Stimulated activated naive B cell treated with anti-CD40 and anti-IgM and Interleukin-4, amounts not matched to agents 10 μg/mL and 1 μg/mL and 100 μg/mL, for 72 hours (primary cell): ENCODE data around the gene CASKIN1.
A peak's percentile ranks its signal among the peaks of the same experiment; 100 is the strongest.
"Not testable (repeated sequence)": the region's sequence is repeated elsewhere in the genome, so short reads cannot be mapped to it uniquely, and the experiment has no call there.

Experiments
- ATAC-seq, 2 donors: fragments of 150-1000 bp; cut with Tn5 transposase; replicated peaks; 2 replicates each; pipeline ENCODE4 v1.10.0; 2021; ENCODE audit warnings: moderate library complexity in 1 of 2
- DNase-seq: peaks from one replicate; pipeline ENCODE4 v3.0.0; 2021
- H3K27ac Mint-ChIP-seq: one replicate; pipeline ENCODE4 v1.8.0; 2022; ENCODE audit warnings: mild to moderate bottlenecking, mixed read lengths
- H3K27me3 Mint-ChIP-seq, 2 donors: one replicate each; pipeline ENCODE4 v1.8.0; 2022; ENCODE audit warnings: mixed read lengths in 2 of 2
- H3K36me3 Mint-ChIP-seq, 2 donors: one replicate each; pipeline ENCODE4 v1.8.0; 2022; ENCODE audit warnings: mixed read lengths in 2 of 2, mild to moderate bottlenecking in 1 of 2
- H3K4me1 Mint-ChIP-seq, 2 donors: one replicate each; pipeline ENCODE4 v1.8.0; 2022; ENCODE audit warnings: mixed read lengths in 2 of 2, mild to moderate bottlenecking in 1 of 2
- H3K4me3 Mint-ChIP-seq, 2 donors: one replicate each; pipeline ENCODE4 v1.8.0; 2022; ENCODE audit warnings: mild to moderate bottlenecking in 2 of 2, mixed read lengths in 2 of 2, moderate library complexity in 1 of 2
- H3K9me3 Mint-ChIP-seq, 2 donors: one replicate each; pipeline ENCODE4 v1.8.0; 2022; ENCODE audit warnings: mixed read lengths in 2 of 2, mild to moderate bottlenecking in 1 of 2

CASKIN1 gene

DNA sequence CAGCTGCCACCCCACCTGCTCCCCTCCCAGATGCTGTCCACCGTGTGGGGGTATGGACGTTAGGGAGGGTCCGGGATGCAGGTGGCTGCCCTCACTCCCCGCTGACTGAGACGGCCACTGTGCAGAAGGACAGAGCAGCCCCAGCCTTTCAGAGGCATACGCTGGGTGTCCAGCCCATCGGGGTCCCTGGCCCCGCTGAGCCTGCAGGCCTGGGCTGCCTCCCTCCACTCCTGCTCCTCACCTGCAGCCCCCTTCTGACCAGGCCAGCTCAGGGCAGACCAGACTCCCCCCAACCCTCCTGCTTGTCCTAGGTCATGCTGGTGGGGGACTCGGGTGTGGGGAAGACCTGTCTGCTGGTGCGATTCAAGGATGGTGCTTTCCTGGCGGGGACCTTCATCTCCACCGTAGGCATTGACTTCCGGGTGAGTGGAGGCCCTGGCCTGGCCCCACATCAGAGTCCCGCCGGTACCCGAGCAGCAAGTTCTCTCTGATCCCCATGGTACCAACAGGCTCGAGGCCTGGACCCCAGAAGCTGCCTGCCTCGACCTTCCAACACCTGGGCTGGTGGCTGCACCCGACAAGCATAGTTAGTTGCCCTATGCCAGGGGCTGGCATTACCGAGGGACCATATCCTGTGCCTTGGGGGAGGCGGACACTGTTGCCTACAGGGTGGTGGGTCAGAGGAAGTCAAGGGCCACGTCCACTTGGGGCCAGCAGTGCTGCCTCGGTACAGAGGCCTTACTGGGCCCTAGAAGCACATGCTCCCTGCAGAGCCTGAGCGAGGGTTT is 46.6 kb downstream of the CASKIN1 start:
- peak overlapping the region; percentile 93 for H3K27ac Mint-ChIP-seq
- H3K9me3 Mint-ChIP-seq: no peaks in the 10 kb centered on the region
- no peak for ATAC-seq
- H3K27me3 Mint-ChIP-seq: no peaks in the 10 kb centered on the region
- no peak for DNase-seq
- peaks cover 30 to 62% of the 10 kb centered on the region in 2 donors for H3K4me1 Mint-ChIP-seq
- peak overlapping the region; percentile 70 to 78 for H3K4me3 Mint-ChIP-seq
- H3K36me3 Mint-ChIP-seq: peaks cover 43 to 47% of the 10 kb centered on the region in 2 donors

DNA sequence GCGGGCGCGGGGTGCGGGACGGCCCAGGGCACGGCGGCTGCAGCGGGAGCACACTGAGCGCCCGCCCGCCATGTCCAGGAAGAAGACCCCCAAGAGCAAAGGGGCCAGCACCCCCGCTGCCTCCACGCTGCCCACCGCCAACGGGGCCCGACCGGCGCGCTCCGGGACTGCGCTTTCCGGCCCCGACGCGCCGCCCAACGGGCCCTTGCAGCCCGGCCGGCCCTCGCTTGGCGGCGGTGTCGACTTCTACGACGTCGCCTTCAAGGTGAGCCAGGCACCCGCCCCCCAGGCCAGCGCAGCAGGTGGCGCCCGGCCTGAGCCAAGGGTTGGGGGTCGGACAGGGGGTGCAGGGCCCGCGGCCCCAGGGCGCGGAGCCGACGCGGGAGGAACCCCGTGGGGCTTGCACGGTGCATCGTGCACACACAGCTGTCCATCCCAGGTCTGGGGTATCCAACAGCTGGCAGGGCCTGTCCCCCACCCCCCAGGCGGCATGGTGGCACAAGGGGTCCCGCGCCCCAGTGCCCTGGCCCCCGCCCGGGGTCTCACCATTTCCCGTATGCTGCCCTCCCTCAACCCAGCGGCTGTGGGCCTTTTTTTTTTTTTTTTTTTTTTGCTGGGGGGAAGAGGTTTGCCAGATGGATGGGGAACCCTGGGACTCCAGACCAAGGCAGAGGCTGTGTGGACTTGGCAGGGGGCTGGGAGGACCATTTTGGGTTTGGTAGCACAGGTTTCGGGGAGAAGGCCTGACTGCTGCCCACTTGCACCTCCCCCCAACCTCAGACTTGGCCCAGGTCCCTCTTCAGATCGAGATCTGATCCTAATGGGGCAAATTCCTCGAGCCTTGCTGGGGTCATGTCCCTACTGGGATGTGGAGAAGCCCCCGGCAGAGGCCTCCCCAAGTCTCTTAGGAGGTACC is 47.4 kb downstream of the CASKIN1 start:
- H3K9me3 Mint-ChIP-seq: no peaks in the 10 kb centered on the region
- DNase-seq (no peak), ATAC-seq (peak; percentile 29)
- peak overlapping the region; percentile 70 to 78 for H3K4me3 Mint-ChIP-seq
- peak overlapping the region; percentile 93 for H3K27ac Mint-ChIP-seq
- H3K27me3 Mint-ChIP-seq: no peaks in the 10 kb centered on the region
- H3K4me1 Mint-ChIP-seq: peaks cover 28 to 54% of the 10 kb centered on the region in 2 donors
- peaks cover 34 to 39% of the 10 kb centered on the region in 2 donors for H3K36me3 Mint-ChIP-seq

DNA sequence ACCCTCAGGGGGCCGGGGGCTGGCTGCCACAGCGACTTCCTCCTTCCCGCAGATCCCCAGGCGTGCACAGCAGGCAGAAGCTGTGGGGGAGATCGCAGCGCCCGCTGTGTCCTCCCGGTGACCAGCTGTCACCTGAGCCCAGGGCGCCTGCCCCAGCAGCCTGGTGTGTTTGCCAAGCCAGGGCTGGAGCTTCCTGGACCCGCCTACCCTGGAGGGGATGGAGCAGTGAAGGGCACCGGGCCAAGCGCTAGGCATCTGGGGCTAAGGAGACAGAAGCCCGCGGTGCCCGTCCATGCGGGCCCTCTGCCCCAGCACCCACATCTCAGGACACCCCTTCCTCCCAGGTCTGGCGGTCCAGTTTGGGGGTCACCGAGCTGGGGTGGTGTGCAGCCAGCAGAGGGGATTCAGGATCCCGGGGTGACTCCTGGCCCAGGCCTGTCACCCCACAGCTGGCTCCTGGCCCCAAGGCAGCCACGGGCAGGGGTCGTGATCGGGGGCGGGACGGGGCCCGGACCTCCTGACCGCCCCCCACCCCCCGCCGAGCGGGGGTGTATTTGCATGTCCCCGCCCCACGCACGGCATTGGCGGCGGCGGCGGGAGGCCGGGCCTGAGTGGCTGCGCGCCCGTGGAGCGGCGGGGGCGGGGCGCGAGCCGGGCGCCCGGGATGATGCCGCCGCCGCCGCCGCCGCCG is 48.3 kb downstream of the CASKIN1 start, which contains the start of gene RAB26:
RAB26 (plus strand) TSS at position 645 of the 691 bp plus-strand sequence. CDS start 159 bp downstream, outside the sequence.
- Mint-ChIP-seq H3K9me3 (no peaks in the 10 kb centered on the region), H3K4me3 (peak within 1 kb of the TSS; percentile 70 to 78), H3K27ac (peak within 1 kb of the TSS; percentile 93), H3K4me1 (peaks cover 28 to 46% of the 10 kb centered on the region in 2 donors), H3K36me3 (peaks cover 26 to 30% of the 10 kb centered on the region in 2 donors), H3K27me3 (no peaks in the 10 kb centered on the region)
- ATAC-seq: peak; percentile 44 to 61
- no peak for DNase-seq

- no peaks in the 10 kb centered on the region for H3K9me3 Mint-ChIP-seq
- H3K27me3 Mint-ChIP-seq: no peaks in the 10 kb centered on the region
- H3K4me1 Mint-ChIP-seq: peaks cover 24 to 38% of the 10 kb centered on the region in 2 donors
- H3K27ac Mint-ChIP-seq: peak overlapping the region; percentile 9
- peaks cover 21 to 23% of the 10 kb centered on the region in 2 donors for H3K36me3 Mint-ChIP-seq
- no peak for DNase-seq
- H3K4me3 Mint-ChIP-seq: peak overlapping the region; percentile 21 to 55
- no peak for ATAC-seq
Measured at GRCh38 chr16:2147378-2147777, 49.0 kb downstream of the CASKIN1 start.

DNA sequence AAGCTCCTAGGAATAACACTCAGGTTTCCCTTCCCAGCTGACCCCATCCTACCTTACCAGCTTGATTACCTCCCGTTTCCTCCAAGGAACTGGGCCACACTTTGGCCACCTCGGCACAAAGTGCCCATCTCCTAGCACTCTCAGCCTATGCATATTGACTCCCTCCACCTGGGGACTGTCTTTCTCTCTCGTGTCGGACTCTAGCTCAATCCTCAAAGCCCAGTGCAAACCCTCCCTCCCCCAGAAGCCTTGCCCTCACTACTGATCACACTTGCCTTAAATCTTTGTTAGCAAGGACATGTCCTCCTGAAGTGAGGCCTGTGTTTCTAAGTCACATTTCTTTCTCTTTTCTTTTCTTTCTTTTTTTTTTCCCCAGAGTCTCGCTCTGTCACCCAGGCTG is 50.6 kb downstream of the CASKIN1 start:
- DNase-seq (no peak), ATAC-seq (no peak)
- Mint-ChIP-seq H3K27ac (peak overlapping the region; percentile 20), H3K27me3 (no peaks in the 10 kb centered on the region), H3K36me3 (peaks cover 9 to 10% of the 10 kb centered on the region in 2 donors), H3K4me1 (peaks cover 16 to 24% of the 10 kb centered on the region in 2 donors), H3K9me3 (no peaks in the 10 kb centered on the region), H3K4me3 (no peak overlapping the region)

- Mint-ChIP-seq H3K36me3 (peaks cover 0 to 3% of the 10 kb centered on the region in 2 donors), H3K27ac (no peak overlapping the region), H3K4me1 (peaks cover 4 to 11% of the 10 kb centered on the region in 2 donors), H3K27me3 (no peaks in the 10 kb centered on the region), H3K9me3 (no peaks in the 10 kb centered on the region), H3K4me3 (no peak overlapping the region)
- no peak for DNase-seq
- ATAC-seq: no peak
Measured at GRCh38 chr16:2143878-2144485, 52.4 kb downstream of the CASKIN1 start.

GRCh38 chr16:2142942-2143877 is 53.2 kb downstream of the CASKIN1 start:
- H3K4me3 Mint-ChIP-seq: no peak overlapping the region
- H3K27ac Mint-ChIP-seq: no peak overlapping the region
- no peak for DNase-seq
- H3K27me3 Mint-ChIP-seq: no peaks in the 10 kb centered on the region
- H3K4me1 Mint-ChIP-seq: peaks cover 4 to 11% of the 10 kb centered on the region in 2 donors
- peaks cover 0 to 3% of the 10 kb centered on the region in 2 donors for H3K36me3 Mint-ChIP-seq
- no peaks in the 10 kb centered on the region for H3K9me3 Mint-ChIP-seq
- ATAC-seq: no peak

DNA sequence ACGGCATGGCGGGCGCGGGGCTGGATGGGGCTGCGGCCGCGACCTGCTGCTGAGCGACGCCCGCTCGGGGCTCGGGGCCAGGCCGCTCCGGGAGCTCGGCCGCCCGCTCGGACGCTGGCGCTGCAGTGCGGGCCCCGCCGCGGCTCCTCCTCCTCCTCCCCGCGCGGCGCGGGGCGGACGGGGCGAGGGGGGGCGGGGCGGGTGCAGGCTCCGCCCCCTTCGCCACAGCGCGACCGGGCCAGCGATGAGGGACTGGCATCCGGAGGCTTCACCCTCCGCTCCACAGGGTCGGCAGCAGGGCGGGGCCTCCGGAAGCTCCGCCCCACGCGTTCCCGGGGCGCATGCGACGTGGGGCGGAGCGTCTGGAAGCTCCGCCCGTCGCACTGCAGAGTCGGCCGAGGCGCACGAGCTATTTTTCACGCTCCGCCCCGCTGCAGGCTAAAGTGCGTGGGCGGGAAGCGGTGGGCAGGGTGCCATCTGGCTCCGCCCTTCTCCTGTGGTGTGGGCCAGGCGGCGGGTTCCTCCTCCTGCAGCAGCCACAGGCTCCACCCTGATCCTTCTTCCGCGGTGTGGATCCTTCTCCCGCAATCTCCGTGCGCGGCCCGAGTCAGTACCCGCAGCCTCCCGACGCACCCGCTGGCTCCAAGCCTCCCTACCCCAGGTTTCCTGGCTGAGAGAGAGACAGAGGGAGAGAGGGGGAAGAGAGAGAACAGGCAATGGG is 60.5 kb downstream of the CASKIN1 start, which contains the start of gene PKD1:
PKD1 (minus strand) TSS at position 129 of the 721 bp plus-strand sequence. CDS start 209 bp downstream, outside the sequence.
- peak within 1 kb of the TSS; percentile 97 for H3K27ac Mint-ChIP-seq
- peaks cover 6 to 25% of the 10 kb centered on the region in 2 donors for H3K4me1 Mint-ChIP-seq
- ATAC-seq (peak; percentile 60 to 75), DNase-seq (peak; percentile 99)
- H3K9me3 Mint-ChIP-seq, H3K27me3 Mint-ChIP-seq, H3K36me3 Mint-ChIP-seq: not testable (repeated sequence)
- peak within 1 kb of the TSS; percentile 98 to 99 for H3K4me3 Mint-ChIP-seq

- H3K27me3 Mint-ChIP-seq, DNase-seq, ATAC-seq, H3K9me3 Mint-ChIP-seq, H3K36me3 Mint-ChIP-seq: not testable (repeated sequence)
- peak overlapping the region; percentile 83 to 91 for H3K4me3 Mint-ChIP-seq
- peaks cover 6 to 19% of the 10 kb centered on the region in 2 donors for H3K4me1 Mint-ChIP-seq
- peak overlapping the region; percentile 65 for H3K27ac Mint-ChIP-seq
Measured at GRCh38 chr16:2135071-2135470, 61.3 kb downstream of the CASKIN1 start.

- H3K27me3 Mint-ChIP-seq, DNase-seq, H3K9me3 Mint-ChIP-seq, ATAC-seq, H3K36me3 Mint-ChIP-seq, H3K4me3 Mint-ChIP-seq, H3K27ac Mint-ChIP-seq: not testable (repeated sequence)
- peaks cover 6 to 19% of the 10 kb centered on the region in 2 donors for H3K4me1 Mint-ChIP-seq
Measured at GRCh38 chr16:2133797-2134196, 62.6 kb downstream of the CASKIN1 start.

- H3K9me3 Mint-ChIP-seq, H3K4me3 Mint-ChIP-seq, H3K27me3 Mint-ChIP-seq, H3K27ac Mint-ChIP-seq, DNase-seq, H3K36me3 Mint-ChIP-seq, ATAC-seq: not testable (repeated sequence)
- H3K4me1 Mint-ChIP-seq: peaks cover 17 to 41% of the 10 kb centered on the region in 2 donors
Measured at GRCh38 chr16:2129890-2130447, 66.4 kb downstream of the CASKIN1 start.

DNA sequence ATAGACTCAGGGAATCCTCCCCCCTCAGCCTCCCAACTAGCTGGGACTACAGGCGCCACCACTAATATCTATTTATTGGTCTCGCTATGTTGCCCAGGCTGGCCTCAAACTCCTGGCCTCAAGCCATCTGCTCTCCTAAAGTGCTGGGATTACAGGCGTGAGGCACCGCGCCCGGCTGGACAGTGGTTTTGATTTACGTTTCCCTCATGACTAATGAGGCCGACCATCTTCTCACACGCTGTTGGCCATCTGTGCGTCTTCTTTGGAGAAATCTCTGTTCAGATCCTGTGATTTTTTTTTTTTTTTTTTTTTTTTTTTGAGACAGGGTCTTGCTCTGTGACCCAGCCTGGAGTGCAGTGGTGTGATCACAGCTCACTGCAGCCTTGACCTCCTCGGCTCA is 67.2 kb downstream of the CASKIN1 start:
- not testable (repeated sequence) for H3K36me3 Mint-ChIP-seq, H3K27me3 Mint-ChIP-seq, DNase-seq, H3K9me3 Mint-ChIP-seq, H3K4me3 Mint-ChIP-seq, H3K27ac Mint-ChIP-seq, ATAC-seq
- H3K4me1 Mint-ChIP-seq: peaks cover 16 to 38% of the 10 kb centered on the region in 2 donors
